ENCODE data around the gene AUTS2. TPM values are rescaled to one million over a fixed set of nuclear protein-coding genes. Genes with fewer than 3 reads are reported as not detected.

Gene AUTS2
- total RNA-seq, 3 donors from 2014 or later: 31.2 to 67.6 (median 36.5) TPM

DNA sequence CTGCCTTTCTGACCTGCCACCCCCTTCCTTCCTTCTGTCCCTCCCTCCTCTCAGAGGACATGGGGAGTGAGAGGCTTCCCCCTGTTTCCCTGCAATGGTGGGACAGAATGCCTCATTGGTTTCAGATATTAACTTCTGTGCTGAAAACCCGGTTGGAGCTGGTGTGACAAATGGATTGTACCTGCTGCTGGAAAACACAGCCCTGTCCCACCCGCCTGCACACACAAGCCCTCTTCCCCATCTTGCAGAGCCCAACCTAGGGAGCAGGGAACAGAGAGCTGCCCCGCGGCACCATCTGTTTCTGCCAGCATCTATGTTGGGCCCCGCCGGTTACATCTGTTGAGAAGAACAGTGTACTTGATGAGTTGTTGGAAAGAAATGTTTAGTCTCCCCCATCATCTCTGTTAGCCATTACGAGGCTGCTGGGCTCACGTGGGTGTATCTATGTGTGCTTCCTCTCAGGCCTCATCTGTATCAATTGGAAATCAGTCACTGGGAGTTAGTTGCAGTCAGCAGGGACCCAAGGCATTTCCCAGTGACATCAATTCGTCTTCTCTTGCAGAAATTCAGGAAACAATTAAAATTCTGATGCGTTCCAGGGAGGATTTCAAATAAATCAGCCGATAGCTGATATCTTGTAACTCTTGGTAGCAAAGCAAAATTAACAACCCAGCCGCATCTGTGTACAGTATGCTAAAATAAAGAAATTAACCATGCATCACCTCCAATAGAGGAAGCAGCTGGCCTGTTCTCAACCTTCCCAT, 808.1 kb downstream of the AUTS2 start:
- H3K4me3 ChIP-seq: no peak overlapping the region
- intact Hi-C loops (cut with DNase I, micrococcal nuclease): no loop called here
- H3K4me1 ChIP-seq (ENCODE audit: low read depth): no peaks in the 10 kb centered on the region
- H3K9me3 ChIP-seq: no peaks in the 10 kb centered on the region
- H3K36me3 ChIP-seq (ENCODE audit: low read depth): no peaks in the 10 kb centered on the region
- TF ChIP-seq, protein P1, sequence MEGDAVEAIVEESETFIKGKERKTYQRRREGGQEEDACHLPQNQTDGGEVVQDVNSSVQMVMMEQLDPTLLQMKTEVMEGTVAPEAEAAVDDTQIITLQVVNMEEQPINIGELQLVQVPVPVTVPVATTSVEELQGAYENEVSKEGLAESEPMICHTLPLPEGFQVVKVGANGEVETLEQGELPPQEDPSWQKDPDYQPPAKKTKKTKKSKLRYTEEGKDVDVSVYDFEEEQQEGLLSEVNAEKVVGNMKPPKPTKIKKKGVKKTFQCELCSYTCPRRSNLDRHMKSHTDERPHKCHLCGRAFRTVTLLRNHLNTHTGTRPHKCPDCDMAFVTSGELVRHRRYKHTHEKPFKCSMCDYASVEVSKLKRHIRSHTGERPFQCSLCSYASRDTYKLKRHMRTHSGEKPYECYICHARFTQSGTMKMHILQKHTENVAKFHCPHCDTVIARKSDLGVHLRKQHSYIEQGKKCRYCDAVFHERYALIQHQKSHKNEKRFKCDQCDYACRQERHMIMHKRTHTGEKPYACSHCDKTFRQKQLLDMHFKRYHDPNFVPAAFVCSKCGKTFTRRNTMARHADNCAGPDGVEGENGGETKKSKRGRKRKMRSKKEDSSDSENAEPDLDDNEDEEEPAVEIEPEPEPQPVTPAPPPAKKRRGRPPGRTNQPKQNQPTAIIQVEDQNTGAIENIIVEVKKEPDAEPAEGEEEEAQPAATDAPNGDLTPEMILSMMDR (IDR thresholded peaks at IDR 0.05): no peak
- no peak for DNase-seq
- ATAC-seq: no peak

DNA sequence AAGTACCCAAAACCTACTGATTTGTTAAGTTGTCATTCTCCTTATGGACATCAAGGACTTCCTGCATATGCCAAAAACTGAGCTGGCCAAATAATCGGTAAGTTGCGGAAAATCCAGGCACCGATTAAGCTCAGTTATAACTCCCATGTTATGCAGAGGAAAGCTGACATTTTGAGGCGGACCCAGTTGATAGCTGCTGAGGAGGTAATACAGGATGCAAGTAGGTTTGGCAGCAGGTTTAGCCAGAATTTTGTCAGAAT, 808.6 kb downstream of the AUTS2 start:
- no peaks in the 10 kb centered on the region for H3K4me1 ChIP-seq (ENCODE audit: low read depth)
- TF ChIP-seq, protein P1 (IDR thresholded peaks at IDR 0.05): no peak
- no peak for DNase-seq
- no peaks in the 10 kb centered on the region for H3K36me3 ChIP-seq (ENCODE audit: low read depth)
- no peak for ATAC-seq
- H3K9me3 ChIP-seq: no peaks in the 10 kb centered on the region
- intact Hi-C loops (cut with DNase I, micrococcal nuclease): no loop called here
- H3K4me3 ChIP-seq: no peak overlapping the region

DNA sequence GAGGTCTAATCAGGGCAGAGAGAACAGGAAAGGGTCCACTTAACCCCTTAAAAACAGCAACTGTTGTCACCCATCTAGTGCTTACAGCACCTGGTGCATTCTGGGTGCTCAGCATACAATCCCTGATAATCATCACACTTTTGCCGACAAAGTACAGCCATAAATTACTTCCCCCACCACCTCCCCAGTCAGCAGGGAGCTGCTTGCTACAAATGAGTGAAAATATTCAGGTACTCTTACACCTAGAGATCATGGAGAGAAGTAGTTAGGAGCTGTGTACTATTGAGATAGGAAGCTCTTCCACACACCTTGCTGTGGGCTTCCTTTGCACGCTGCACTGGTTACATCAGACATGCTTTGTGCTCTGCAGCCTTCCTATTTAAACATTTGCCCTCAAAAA, 810.2 kb downstream of the AUTS2 start:
- Histone ChIP-seq H3K4me1 (ENCODE audit: low read depth) (no peaks in the 10 kb centered on the region), H3K4me3 (no peak overlapping the region), H3K36me3 (ENCODE audit: low read depth) (no peaks in the 10 kb centered on the region), H3K9me3 (no peaks in the 10 kb centered on the region)
- intact Hi-C loops (cut with DNase I, micrococcal nuclease): no loop called here
- no peak for DNase-seq
- TF ChIP-seq, protein P1 (IDR thresholded peaks at IDR 0.05): no peak
- ATAC-seq: no peak

DNA sequence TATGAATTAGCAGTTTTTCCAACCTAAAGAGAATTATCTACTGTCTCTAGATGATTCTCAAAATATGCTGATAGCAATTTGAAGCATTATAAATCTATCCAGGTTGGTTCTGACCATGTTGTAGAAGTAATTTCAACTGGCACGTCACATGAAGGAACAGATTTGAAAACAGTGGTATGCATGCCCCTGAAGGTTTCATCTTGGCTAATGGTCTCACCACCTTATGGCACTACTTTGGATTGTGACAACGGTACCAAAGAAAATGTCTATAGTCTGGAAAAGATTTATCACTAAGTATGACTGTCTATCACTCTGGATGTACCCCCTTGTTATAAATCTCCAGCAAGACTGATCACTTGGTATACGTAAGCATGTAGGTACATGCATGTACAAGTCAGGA, 810.6 kb downstream of the AUTS2 start:
- H3K9me3 ChIP-seq: no peaks in the 10 kb centered on the region
- H3K36me3 ChIP-seq (ENCODE audit: low read depth): no peaks in the 10 kb centered on the region
- DNase-seq (no peak), ATAC-seq (no peak)
- intact Hi-C loops (cut with DNase I, micrococcal nuclease): no loop called here
- no peak overlapping the region for H3K4me3 ChIP-seq
- H3K4me1 ChIP-seq (ENCODE audit: low read depth): no peaks in the 10 kb centered on the region
- TF ChIP-seq, protein P1 (IDR thresholded peaks at IDR 0.05): no peak

DNA sequence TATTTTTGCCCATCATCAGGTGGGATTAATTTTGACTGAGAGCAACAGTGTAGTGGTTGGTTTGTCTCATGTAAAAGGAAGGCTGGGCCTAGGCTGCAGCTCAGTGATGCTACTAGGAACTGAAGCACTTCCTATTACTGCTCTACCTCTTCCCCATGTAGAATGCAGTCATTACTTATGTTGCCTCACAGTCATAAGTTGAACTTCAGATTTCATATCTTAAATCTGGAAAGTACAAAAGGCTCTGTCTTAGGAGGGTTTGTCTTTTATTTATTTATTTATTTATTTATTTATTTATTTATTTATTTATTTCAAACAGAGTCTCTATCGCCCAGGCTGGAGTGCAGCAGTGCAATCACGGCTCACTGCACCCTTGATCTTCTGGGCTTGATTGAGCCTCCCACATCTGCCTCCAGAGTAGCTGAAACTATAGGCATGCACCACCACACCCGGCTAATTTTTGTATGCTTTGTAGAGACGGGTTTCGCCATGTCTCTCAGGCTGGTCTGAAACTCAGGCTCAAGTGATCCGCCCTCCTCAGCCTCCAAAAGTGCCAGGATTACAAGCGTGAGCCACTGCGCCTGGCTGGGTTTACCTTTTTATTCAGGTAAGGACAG, 812.0 kb downstream of the AUTS2 start:
- TF ChIP-seq, protein P1 (IDR thresholded peaks at IDR 0.05): no peak
- ATAC-seq (no peak), DNase-seq (no peak)
- H3K9me3 ChIP-seq: no peaks in the 10 kb centered on the region
- intact Hi-C loops (cut with DNase I, micrococcal nuclease): no loop called here
- no peak overlapping the region for H3K4me3 ChIP-seq
- no peaks in the 10 kb centered on the region for H3K36me3 ChIP-seq (ENCODE audit: low read depth)
- H3K4me1 ChIP-seq (ENCODE audit: low read depth): no peaks in the 10 kb centered on the region
